ENCODE data around the gene LRRC18.

GRCh38 chr10:48924988-48925387, 14.7 kb downstream of the LRRC18 start:
- no peak for TF ChIP-seq SIN3A (IDR thresholded peaks at IDR 0.05; ENCODE audit: borderline replicate concordance, insufficient read depth, low read length)
- TF ChIP-seq REST (IDR thresholded peaks at IDR 0.05; ENCODE audit: insufficient read depth in 1 of 2, low read depth in 2 of 2, low read length in 2 of 2), result no peak
- TF ChIP-seq POLR2AphosphoS5 (IDR thresholded peaks at IDR 0.05; ENCODE audit: low read depth, low read length), result no peak
- TF ChIP-seq TAF1 (IDR thresholded peaks at IDR 0.05; ENCODE audit: borderline replicate concordance, insufficient read depth, low read length), result no peak
- TF ChIP-seq FOXP2 (optimal IDR thresholded peaks at IDR 0.05; ENCODE audit: borderline replicate concordance, extremely low read depth, extremely low read length, insufficient read depth), result no peak

Data from PFSK-1 (cell line).